Spleen (tissue), 11 donors: ENCODE results near the gene CEP112. TPM values are rescaled to one million over a fixed set of nuclear protein-coding genes. Genes with fewer than 3 reads are reported as not detected.

ENCODE experiments used
- DNase-seq: peaks from one replicate; pipeline ENCODE4 v3.0.0-alpha.2; 2020
- H3K27ac ChIP-seq, 8 donors: fragments of 200-600 bp; sonication (generic) in 7 of 8; 1 replicate in 4 of 8; 2 replicates in 4 of 8; pipeline versions ENCODE4 v1.5.0 to v1.8.0; 2016 to 2021; ENCODE audit warnings: inconsistent platforms in 4 of 8, mild to moderate bottlenecking in 4 of 8, moderate library complexity in 1 of 8
- H3K27me3 ChIP-seq, 7 donors: fragments of 200-600 bp; sonication (generic) in 6 of 7; replicated peaks in 1 of 7; 1 replicate in 4 of 7; 2 replicates in 3 of 7; pipeline versions ENCODE4 v1.5.0 to v1.8.0; 2016 to 2021; ENCODE audit warnings: inconsistent platforms in 3 of 7, mild to moderate bottlenecking in 1 of 7
- H3K36me3 ChIP-seq, 6 donors: fragments of 200-600 bp; sonication (generic) in 5 of 6; 1 replicate in 4 of 6; 2 replicates in 2 of 6; pipeline versions ENCODE4 v1.5.0 to v1.8.0; 2016 to 2021; ENCODE audit warnings: inconsistent platforms in 2 of 6
- H3K4me1 ChIP-seq, 6 donors: fragments of 200-600 bp; sonication (generic) in 5 of 6; 1 replicate in 3 of 6; 2 replicates in 3 of 6; pipeline versions ENCODE4 v1.5.0 to v1.8.0; 2016 to 2021; ENCODE audit warnings: inconsistent platforms in 3 of 6
- H3K4me3 ChIP-seq, 8 donors: fragments of 200-600 bp; sonication (generic) in 7 of 8; 1 replicate in 4 of 8; 2 replicates in 4 of 8; pipeline versions ENCODE4 v1.5.0 to v1.8.0; 2016 to 2021; ENCODE audit warnings: inconsistent platforms in 4 of 8, mild to moderate bottlenecking in 4 of 8, moderate library complexity in 2 of 8
- H3K9me3 ChIP-seq, 8 donors: fragments of 200-600 bp; sonication (generic) in 7 of 8; 1 replicate in 4 of 8; 2 replicates in 4 of 8; pipeline versions ENCODE4 v1.5.0 to v1.8.0; 2016 to 2021; ENCODE audit warnings: inconsistent platforms in 4 of 8
- CTCF ChIP-seq, 11 experiments: fragments of 200-600 bp in 7 of 11; fragments of 450-650 bp in 4 of 11; sonication (generic) in 4 of 11; IDR thresholded peaks in 8 of 11; conservative IDR thresholded peaks in 3 of 11; 1 replicate in 7 of 11; 2 replicates in 4 of 11; pipeline versions ENCODE4 v1.4.0 to v1.8.0; 2016 to 2021; ENCODE audit warnings: antibody characterized with exemption in 11 of 11, inconsistent platforms in 4 of 11, mild to moderate bottlenecking in 1 of 11
- POLR2A ChIP-seq, 3 donors: fragments of 450-650 bp; IDR thresholded peaks; one replicate each; pipeline ENCODE4 v1.5.1; 2017; ENCODE audit warnings: antibody characterized with exemption in 3 of 3, mild to moderate bottlenecking in 1 of 3
- POLR2AphosphoS5 ChIP-seq, 3 donors: sonication (generic); formaldehyde crosslinking; IDR thresholded peaks; one replicate each; pipeline ENCODE4 v1.5.1; 2017; ENCODE audit warnings: antibody characterized with exemption in 3 of 3
- WGBS, 5 donors: extraction: QIAGEN DNeasy Blood & Tissue Kit in 3 of 5; methylation state at CpG; one replicate each; pipeline versions ENCODE4 v1.1.5 to v1.1.7; 2013 to 2018; 5-methylcytosine and 5-hydroxymethylcytosine counted together
- intact Hi-C: fragments of 100-400 bp; cut with DNase I; formaldehyde crosslinking; loops from one replicate; pipeline ENCODE4 v1.15.0; 2023; ENCODE audit warnings: low total_unique reads
- polyA plus RNA-seq, 3 donors: library from polyadenylated mRNA; stranded (reverse); fragments of 200-250 nt; gene quantifications; one replicate each; pipeline ENCODE4 v1.2.1, GENCODE V29; 2013
- total RNA-seq, 7 donors: library from RNA; depleted of rRNA in 3 of 7; stranded (reverse); fragments of >200 nt in 3 of 7; fragmentation: NEBNext Ultra II Directional in 4 of 7; extraction: Animal tissue kit (Norgen Biotek cat#: 25700) in 4 of 7; gene quantifications; one replicate each; pipeline versions ENCODE4 v1.1.0 to v1.2.1, GENCODE V29; 2016 to 2021
- donor health status: healthy with polysubstance abuse.
- donor health status: DM: no; HTN: no; CAD: no; lungs with moderate emphysema.
- donor health status: DM: no; HTN: no; CAD: no.
- donor health status: Bipolar disorder and iron deficiency.
- donor health status: healthy.
- donor health status: DM: no; HTN: no; CAD: no.
- donor health status: DM: yes; HTN: yes; CAD: no.

The CEP112 gene
- total and polyA plus RNA-seq, 10 donors, result 3.1 to 31.0 (median 16.8) TPM

GRCh38 chr17:65727832-65728231, 464.1 kb downstream of the CEP112 start:
- no peak overlapping the region for H3K27ac ChIP-seq
- TF ChIP-seq POLR2AphosphoS5 (IDR thresholded peaks at IDR 0.05) (no peak), POLR2A (IDR thresholded peaks at IDR 0.05) (no peak), CTCF (IDR thresholded peaks at IDR 0.05 in 8 of 11, conservative IDR thresholded peaks at IDR 0.05 in 3 of 11) (no peak)
- WGBS, 5 donors, result 77 to 92% (median 81%) methylated on average over 2 of the region's 2 CpGs

GRCh38 chr17:65727246-65727645, 464.7 kb downstream of the CEP112 start:
- H3K4me1 ChIP-seq, result no peaks in the 10 kb centered on the region
- 74 to 90% (median 83%) methylated on average over 2 of the region's 2 CpGs for WGBS, 5 donors
- TF ChIP-seq CTCF (IDR thresholded peaks at IDR 0.05 in 8 of 11, conservative IDR thresholded peaks at IDR 0.05 in 3 of 11) (no peak), POLR2A (IDR thresholded peaks at IDR 0.05) (no peak), POLR2AphosphoS5 (IDR thresholded peaks at IDR 0.05) (no peak)
- DNase-seq, result no peak
- no peaks in the 10 kb centered on the region for H3K36me3 ChIP-seq
- H3K9me3 ChIP-seq, result no peaks in the 10 kb centered on the region
- H3K4me3 ChIP-seq, result no peak overlapping the region
- intact Hi-C loops, result no loop called here
- no peak overlapping the region for H3K27ac ChIP-seq
- no peaks in the 10 kb centered on the region for H3K27me3 ChIP-seq

More at GRCh38 chr17:65727832-65728231, 464.1 kb downstream of the CEP112 start:
- no peaks in the 10 kb centered on the region for H3K27me3 ChIP-seq
- no peaks in the 10 kb centered on the region for H3K9me3 ChIP-seq
- intact Hi-C loops, result no loop called here
- H3K4me3 ChIP-seq, result no peak overlapping the region
- H3K4me1 ChIP-seq, result no peaks in the 10 kb centered on the region
- H3K36me3 ChIP-seq, result no peaks in the 10 kb centered on the region
- no peak for DNase-seq

GRCh38 chr17:65723431-65724151, 468.3 kb downstream of the CEP112 start:
- WGBS, 5 donors, result 74 to 85% (median 84%) methylated on average over 5 of the region's 5 CpGs
- DNase-seq, result no peak
- TF ChIP-seq POLR2A (IDR thresholded peaks at IDR 0.05) (no peak), POLR2AphosphoS5 (IDR thresholded peaks at IDR 0.05) (no peak), CTCF (IDR thresholded peaks at IDR 0.05 in 8 of 11, conservative IDR thresholded peaks at IDR 0.05 in 3 of 11) (no peak)
- no peaks in the 10 kb centered on the region for H3K9me3 ChIP-seq
- H3K36me3 ChIP-seq, result no peaks in the 10 kb centered on the region
- H3K4me3 ChIP-seq, result no peak overlapping the region
- no peak overlapping the region for H3K27ac ChIP-seq
- H3K27me3 ChIP-seq, result no peaks in the 10 kb centered on the region
- intact Hi-C loops, result no loop called here
- no peaks in the 10 kb centered on the region for H3K4me1 ChIP-seq

GRCh38 chr17:65718601-65719000, 473.3 kb downstream of the CEP112 start:
- DNase-seq, result no peak
- WGBS, 5 donors, result 64 to 77% (median 68%) methylated on average over 3 of the region's 3 CpGs
- no peaks in the 10 kb centered on the region for H3K27me3 ChIP-seq
- H3K4me3 ChIP-seq, result no peak overlapping the region
- no peak for TF ChIP-seq POLR2A (IDR thresholded peaks at IDR 0.05)
- TF ChIP-seq CTCF (IDR thresholded peaks at IDR 0.05 in 8 of 11, conservative IDR thresholded peaks at IDR 0.05 in 3 of 11), result no peak
- no peak for TF ChIP-seq POLR2AphosphoS5 (IDR thresholded peaks at IDR 0.05)
- H3K36me3 ChIP-seq, result no peaks in the 10 kb centered on the region
- no peaks in the 10 kb centered on the region for H3K9me3 ChIP-seq
- intact Hi-C loops, result no loop called here
- H3K27ac ChIP-seq, result no peak overlapping the region
- H3K4me1 ChIP-seq, result no peaks in the 10 kb centered on the region
